HCT116 (cell line): ENCODE measurements around the gene NCBP1. TPM values are rescaled to one million over a fixed set of nuclear protein-coding genes. Genes with fewer than 3 reads are reported as not detected.

Source experiments
- ATAC-seq: fragments of 200-7000 bp; cut with Tn5 transposase; 2 replicates; pipeline ENCODE4 v1.9.1; 2020; ENCODE audit warnings: mild to moderate bottlenecking, moderate library complexity
- BruUV-seq: library from RNA; stranded (reverse); fragments of 400-500 nt; replicated peaks from 2 replicates; lab custom pipeline; 2021; lab: Mats Ljungman, UMichigan
- CTCF ChIA-PET: fragments of 300-600 bp; sonication (Branson Sonifier 250); formaldehyde crosslinking; loops from one replicate; lab custom pipeline; 2021; ENCODE audit warnings: antibody characterized with exemption; lab: Charles Lee
- POLR2A ChIA-PET: fragments of 300-600, 350-600 bp; sonication (Branson Sonifier 250); formaldehyde crosslinking; loops from one replicate; lab custom pipeline; 2021; ENCODE audit warnings: antibody characterized with exemption; lab: Charles Lee
- RAD21 ChIA-PET, 2 experiments: fragments of 300-600 bp; sonication (Branson Sonifier 250); formaldehyde crosslinking; loops; one replicate each; lab custom pipeline; 2023; ENCODE audit warnings: low total read pairs in 2 of 2; ENCODE audit not compliant: uncharacterized antibody in 2 of 2, unreplicated experiment in 2 of 2, low non-redundant PET in 1 of 2; lab: Charles Lee
- DNase-seq: peaks from one replicate; pipeline ENCODE4 v3.0.0-alpha.2; 2010; ENCODE audit warnings: low read depth, low spot score
- H2AFZ ChIP-seq: fragments of 200-600 bp; shearing (Covaris generic), sonication (generic); 2 replicates; pipeline ENCODE4 v1.6.1; 2017; ENCODE audit warnings: low read depth, mixed run types, mixed read lengths, antibody characterized with exemption, low read length; ENCODE audit not compliant: poor library complexity, severe bottlenecking
- H3K27ac ChIP-seq: 2 replicates; pipeline ENCODE4 v1.5.1; 2012; ENCODE audit warnings: low read depth, low read length
- H3K27me3 ChIP-seq: fragments of 200-600 bp; sonication (generic); 2 replicates; pipeline ENCODE4 v1.6.1; 2016; ENCODE audit warnings: mixed run types, low read length, mixed read lengths; ENCODE audit not compliant: insufficient read depth
- H3K36me3 ChIP-seq, 2 experiments: fragments of 200-500 bp in 1 of 2; fragments of 200-600 bp in 1 of 2; sonication (Bioruptor generic) in 1 of 2; sonication (generic) in 1 of 2; 2 replicates each; pipeline versions ENCODE4 v1.5.1 to v1.6.1; 2014 to 2016; ENCODE audit warnings: low read length in 2 of 2, inconsistent platforms in 1 of 2, mixed read lengths in 1 of 2, mixed run types in 1 of 2; ENCODE audit not compliant: insufficient read depth in 2 of 2, control insufficient read depth in 1 of 2
- H3K4me1 ChIP-seq, 2 experiments: fragments of 200-600 bp in 1 of 2; sonication (generic) in 1 of 2; 2 replicates each; pipeline versions ENCODE4 v1.5.1 to v1.6.1; 2012 to 2017; ENCODE audit warnings: low read length in 2 of 2, inconsistent platforms in 1 of 2, mild to moderate bottlenecking in 1 of 2, mixed read lengths in 1 of 2, mixed run types in 1 of 2, moderate library complexity in 1 of 2; ENCODE audit not compliant: insufficient read depth in 2 of 2, control insufficient read depth in 1 of 2
- H3K4me2 ChIP-seq: fragments of 200-600 bp; sonication (generic); 2 replicates; pipeline ENCODE4 v1.6.1; 2017; ENCODE audit warnings: mixed run types, low read length, mixed read lengths
- H3K4me3 ChIP-seq, 2 experiments: fragments of 200-600 bp in 1 of 2; sonication (generic) in 1 of 2; replicated peaks in 1 of 2; 2 replicates each; pipeline ENCODE4 v1.5.1; 2011 to 2016; ENCODE audit warnings: low read length in 2 of 2, control low read depth in 1 of 2, low read depth in 1 of 2, mild to moderate bottlenecking in 1 of 2, mixed read lengths in 1 of 2, mixed run types in 1 of 2
- H3K79me2 ChIP-seq: fragments of 200-600 bp; sonication (generic); 2 replicates; pipeline ENCODE4 v1.6.1; 2017; ENCODE audit warnings: mild to moderate bottlenecking, mixed run types, low read length, moderate library complexity, mixed read lengths; ENCODE audit not compliant: insufficient read depth
- H3K9ac ChIP-seq: fragments of 200-600 bp; sonication (generic); 2 replicates; pipeline ENCODE4 v1.6.1; 2016; ENCODE audit warnings: low read length, mixed read lengths
- H3K9me2 ChIP-seq: fragments of 200-600 bp; sonication (generic), shearing (Covaris generic); 2 replicates; pipeline ENCODE4 v1.6.1; 2017; ENCODE audit warnings: mixed run types, mild to moderate bottlenecking, moderate library complexity; ENCODE audit not compliant: insufficient read depth
- H3K9me3 ChIP-seq, 2 experiments: fragments of 200-500 bp in 1 of 2; fragments of 200-600 bp in 1 of 2; sonication (Bioruptor generic) in 1 of 2; sonication (generic) in 1 of 2; 2 replicates each; pipeline ENCODE4 v1.6.1; 2014 to 2017; ENCODE audit warnings: low read length in 2 of 2, mixed read lengths in 2 of 2, inconsistent platforms in 1 of 2, low read depth in 1 of 2, mild to moderate bottlenecking in 1 of 2, mixed run types in 1 of 2, moderate library complexity in 1 of 2; ENCODE audit not compliant: control insufficient read depth in 1 of 2, insufficient read depth in 1 of 2
- H4K20me1 ChIP-seq: fragments of 200-600 bp; sonication (generic), shearing (Covaris generic); 2 replicates; pipeline ENCODE4 v1.6.1; 2017; ENCODE audit warnings: mixed run types, mild to moderate bottlenecking, moderate library complexity; ENCODE audit not compliant: insufficient read depth
- CBX3 ChIP-seq: IDR thresholded peaks from 2 replicates; pipeline ENCODE4 v1.6.1; 2012; ENCODE audit warnings: low read depth
- CEBPB ChIP-seq: IDR thresholded peaks from 2 replicates; pipeline ENCODE4 v1.6.1; 2012; ENCODE audit warnings: low read depth
- EGR1 ChIP-seq: IDR thresholded peaks from 2 replicates; pipeline ENCODE4 v1.6.1; 2012; ENCODE audit warnings: low read depth
- ELF1 ChIP-seq: IDR thresholded peaks from 2 replicates; pipeline ENCODE4 v1.6.1; 2012; ENCODE audit warnings: low read depth, borderline replicate concordance
- EZH2 ChIP-seq: fragments of 200-600 bp; sonication (generic); IDR thresholded peaks from 2 replicates; pipeline ENCODE4 v1.6.1; 2017; ENCODE audit warnings: antibody characterized with exemption, mixed run types
- EZH2phosphoT487 ChIP-seq: fragments of 200-600 bp; IDR thresholded peaks from 2 replicates; pipeline ENCODE4 v1.6.1; 2018; ENCODE audit warnings: antibody characterized with exemption, borderline replicate concordance
- JUND ChIP-seq: IDR thresholded peaks from 2 replicates; pipeline ENCODE4 v1.6.1; 2012
- POLR2A ChIP-seq: IDR thresholded peaks from 2 replicates; pipeline ENCODE4 v1.7.0; 2011; ENCODE audit warnings: borderline replicate concordance; ENCODE audit not compliant: insufficient read depth, insufficient read length; ENCODE audit errors: extremely low read depth
- POLR2AphosphoS5 ChIP-seq: IDR thresholded peaks from 2 replicates; pipeline ENCODE4 v1.6.1; 2011; ENCODE audit warnings: mild to moderate bottlenecking, low read depth, low read length, moderate library complexity
- SIN3A ChIP-seq: IDR thresholded peaks from 2 replicates; pipeline ENCODE4 v1.6.1; 2012; ENCODE audit warnings: low read depth
- SP1 ChIP-seq: IDR thresholded peaks from 2 replicates; pipeline ENCODE4 v1.6.1; 2012; ENCODE audit warnings: low read depth
- SRF ChIP-seq: IDR thresholded peaks from 2 replicates; pipeline ENCODE4 v1.6.1; 2012; ENCODE audit warnings: low read depth
- TCF7L2 ChIP-seq: IDR thresholded peaks from 2 replicates; pipeline ENCODE4 v1.7.0; 2011; ENCODE audit warnings: borderline replicate concordance, inconsistent platforms; ENCODE audit not compliant: insufficient read depth, insufficient read length; ENCODE audit errors: extremely low read depth
- YY1 ChIP-seq: IDR thresholded peaks from 2 replicates; pipeline ENCODE4 v1.6.1; 2011; ENCODE audit warnings: low read length, low read depth, moderate library complexity, mild to moderate bottlenecking; ENCODE audit not compliant: insufficient replicate concordance; ENCODE audit errors: extremely low read depth
- ZFX ChIP-seq: fragments of 450-650 bp; IDR thresholded peaks from 2 replicates; pipeline ENCODE4 v1.6.1; 2017
- ZNF274 ChIP-seq: fragments of 200-500 bp; sonication (Bioruptor generic); IDR thresholded peaks from 2 replicates; pipeline ENCODE4 v1.6.1; 2014; ENCODE audit warnings: mild to moderate bottlenecking, low read depth, low read length, inconsistent platforms
- intact Hi-C: fragments of 100-400 bp; cut with micrococcal nuclease; formaldehyde crosslinking; loops from 2 replicates; pipeline ENCODE4 v1.10.0; 2022
- total RNA-seq: library from RNA; stranded (reverse); gene quantifications from one replicate; pipeline ENCODE4 v1.2.1, GENCODE V29; 2021; ENCODE audit not compliant: unreplicated experiment
- TF ChIP-seq, protein P1 (sequence below): IDR thresholded peaks from 2 replicates; pipeline ENCODE4 v1.6.1; 2012
- TF ChIP-seq, protein P2 (sequence below): IDR thresholded peaks from 2 replicates; pipeline ENCODE4 v1.6.1; 2012
- TF ChIP-seq, protein P3 (sequence below): IDR thresholded peaks from 2 replicates; pipeline ENCODE4 v1.6.1; 2011; ENCODE audit warnings: mild to moderate bottlenecking, low read length, moderate library complexity; ENCODE audit not compliant: insufficient replicate concordance; ENCODE audit errors: extremely low read depth
- TF ChIP-seq, protein P4 (sequence below): IDR thresholded peaks from 2 replicates; pipeline ENCODE4 v1.6.1; 2012; ENCODE audit warnings: low read depth

Gene NCBP1
- total RNA-seq, 1 experiment from 2014 or later = 32.9 TPM

DNA sequence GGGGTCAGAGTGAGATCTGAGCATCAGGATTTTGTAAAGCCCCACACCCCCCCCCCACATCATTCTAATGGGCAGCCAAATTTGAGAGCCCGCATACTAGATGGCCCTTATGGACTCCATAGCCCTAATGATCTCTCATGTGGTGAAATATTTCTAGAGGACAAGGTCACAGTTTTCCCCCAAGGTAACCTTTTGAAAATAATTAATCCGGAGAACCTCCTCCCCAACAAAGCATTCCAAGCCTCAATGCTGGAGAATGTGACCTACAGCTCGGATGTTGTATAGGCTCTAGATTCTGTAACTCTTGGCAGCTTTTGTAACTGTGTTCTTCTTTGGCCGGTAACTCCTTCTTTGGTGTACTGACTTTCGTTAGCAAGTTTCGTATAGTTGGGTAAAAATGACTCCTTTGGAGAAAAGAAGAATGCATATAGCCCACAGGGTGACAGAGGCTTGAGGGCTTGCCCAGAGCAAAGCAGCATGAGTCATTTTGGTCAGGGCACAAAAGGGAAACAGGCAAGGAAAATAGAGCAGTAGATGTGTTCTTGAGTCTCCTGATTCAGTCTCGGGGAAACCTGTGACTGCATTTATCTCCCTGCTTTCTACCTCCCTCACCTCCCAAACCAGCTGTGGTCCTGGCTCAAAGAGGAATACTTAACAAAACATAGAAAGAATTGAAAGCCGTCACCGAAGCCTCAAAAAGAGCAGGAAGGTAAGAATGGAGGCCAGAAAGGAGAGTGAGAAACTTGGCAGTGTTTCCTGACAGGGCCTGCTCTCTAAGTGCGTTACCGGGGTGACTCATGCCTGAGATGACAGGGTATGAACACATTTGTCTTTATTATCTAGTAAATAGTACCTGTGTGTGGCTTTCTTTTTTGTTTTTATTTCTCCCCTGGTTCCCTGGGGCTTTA is 70.1 kb downstream of the NCBP1 start:
- peak overlapping the region; percentile 69 for H3K4me2 ChIP-seq
- TF ChIP-seq EZH2phosphoT487 (no peak), TCF7L2 (no peak), SRF (no peak), SP1 (peak; percentile 68), SIN3A (peak; percentile 73; the same call in 1 of the 2 replicates), ZNF274 (no peak), EGR1 (no peak), POLR2A (no peak), ELF1 (no peak), ZFX (no peak), CEBPB (peak; percentile 64), EZH2 (no peak), JUND (peak; percentile 85), POLR2AphosphoS5 (peak; percentile 48), CBX3 (peak; percentile 65; the same call in 1 of the 2 replicates), YY1 (peak; percentile 43)
- TF ChIP-seq, protein P1, sequence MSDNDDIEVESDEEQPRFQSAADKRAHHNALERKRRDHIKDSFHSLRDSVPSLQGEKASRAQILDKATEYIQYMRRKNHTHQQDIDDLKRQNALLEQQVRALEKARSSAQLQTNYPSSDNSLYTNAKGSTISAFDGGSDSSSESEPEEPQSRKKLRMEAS = peak; percentile 83
- TF ChIP-seq, protein P2, sequence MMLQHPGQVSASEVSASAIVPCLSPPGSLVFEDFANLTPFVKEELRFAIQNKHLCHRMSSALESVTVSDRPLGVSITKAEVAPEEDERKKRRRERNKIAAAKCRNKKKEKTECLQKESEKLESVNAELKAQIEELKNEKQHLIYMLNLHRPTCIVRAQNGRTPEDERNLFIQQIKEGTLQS = no peak; the same call in 1 of the 2 replicates
- TF ChIP-seq, protein P3, sequence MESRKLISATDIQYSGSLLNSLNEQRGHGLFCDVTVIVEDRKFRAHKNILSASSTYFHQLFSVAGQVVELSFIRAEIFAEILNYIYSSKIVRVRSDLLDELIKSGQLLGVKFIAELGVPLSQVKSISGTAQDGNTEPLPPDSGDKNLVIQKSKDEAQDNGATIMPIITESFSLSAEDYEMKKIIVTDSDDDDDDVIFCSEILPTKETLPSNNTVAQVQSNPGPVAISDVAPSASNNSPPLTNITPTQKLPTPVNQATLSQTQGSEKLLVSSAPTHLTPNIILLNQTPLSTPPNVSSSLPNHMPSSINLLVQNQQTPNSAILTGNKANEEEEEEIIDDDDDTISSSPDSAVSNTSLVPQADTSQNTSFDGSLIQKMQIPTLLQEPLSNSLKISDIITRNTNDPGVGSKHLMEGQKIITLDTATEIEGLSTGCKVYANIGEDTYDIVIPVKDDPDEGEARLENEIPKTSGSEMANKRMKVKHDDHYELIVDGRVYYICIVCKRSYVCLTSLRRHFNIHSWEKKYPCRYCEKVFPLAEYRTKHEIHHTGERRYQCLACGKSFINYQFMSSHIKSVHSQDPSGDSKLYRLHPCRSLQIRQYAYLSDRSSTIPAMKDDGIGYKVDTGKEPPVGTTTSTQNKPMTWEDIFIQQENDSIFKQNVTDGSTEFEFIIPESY = no peak
- TF ChIP-seq, protein P4, sequence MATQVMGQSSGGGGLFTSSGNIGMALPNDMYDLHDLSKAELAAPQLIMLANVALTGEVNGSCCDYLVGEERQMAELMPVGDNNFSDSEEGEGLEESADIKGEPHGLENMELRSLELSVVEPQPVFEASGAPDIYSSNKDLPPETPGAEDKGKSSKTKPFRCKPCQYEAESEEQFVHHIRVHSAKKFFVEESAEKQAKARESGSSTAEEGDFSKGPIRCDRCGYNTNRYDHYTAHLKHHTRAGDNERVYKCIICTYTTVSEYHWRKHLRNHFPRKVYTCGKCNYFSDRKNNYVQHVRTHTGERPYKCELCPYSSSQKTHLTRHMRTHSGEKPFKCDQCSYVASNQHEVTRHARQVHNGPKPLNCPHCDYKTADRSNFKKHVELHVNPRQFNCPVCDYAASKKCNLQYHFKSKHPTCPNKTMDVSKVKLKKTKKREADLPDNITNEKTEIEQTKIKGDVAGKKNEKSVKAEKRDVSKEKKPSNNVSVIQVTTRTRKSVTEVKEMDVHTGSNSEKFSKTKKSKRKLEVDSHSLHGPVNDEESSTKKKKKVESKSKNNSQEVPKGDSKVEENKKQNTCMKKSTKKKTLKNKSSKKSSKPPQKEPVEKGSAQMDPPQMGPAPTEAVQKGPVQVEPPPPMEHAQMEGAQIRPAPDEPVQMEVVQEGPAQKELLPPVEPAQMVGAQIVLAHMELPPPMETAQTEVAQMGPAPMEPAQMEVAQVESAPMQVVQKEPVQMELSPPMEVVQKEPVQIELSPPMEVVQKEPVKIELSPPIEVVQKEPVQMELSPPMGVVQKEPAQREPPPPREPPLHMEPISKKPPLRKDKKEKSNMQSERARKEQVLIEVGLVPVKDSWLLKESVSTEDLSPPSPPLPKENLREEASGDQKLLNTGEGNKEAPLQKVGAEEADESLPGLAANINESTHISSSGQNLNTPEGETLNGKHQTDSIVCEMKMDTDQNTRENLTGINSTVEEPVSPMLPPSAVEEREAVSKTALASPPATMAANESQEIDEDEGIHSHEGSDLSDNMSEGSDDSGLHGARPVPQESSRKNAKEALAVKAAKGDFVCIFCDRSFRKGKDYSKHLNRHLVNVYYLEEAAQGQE = no peak

More for the DNA sequence above, 70.1 kb downstream of the NCBP1 start:
- ChIA-PET POLR2A (no interaction called here), CTCF (interaction anchor here (1.5 to 1.6 kb wide), 2 partner anchors 197 to 219 kb away, joined by 3 to 4 read pairs; no protein-coding TSS in a partner anchor), RAD21 (no interaction called here)
- no peaks in the 10 kb centered on the region for H3K36me3 ChIP-seq
- intact Hi-C loops = no loop called here
- no peaks in the 10 kb centered on the region for H3K9me3 ChIP-seq
- ATAC-seq (peak; percentile 87), DNase-seq (peak; percentile 87)
- H3K27me3 ChIP-seq = no peaks in the 10 kb centered on the region
- H3K79me2 ChIP-seq = no peaks in the 10 kb centered on the region
- no TSS peak for BruUV-seq
- H3K9me2 ChIP-seq = no peaks in the 10 kb centered on the region
- peak overlapping the region; percentile 44 for H3K27ac ChIP-seq
- no peaks in the 10 kb centered on the region for H4K20me1 ChIP-seq
- H2AFZ ChIP-seq = peak overlapping the region; percentile 71
- peak overlapping the region; percentile 4 to 34; a peak in 3 of 4 replicates for H3K4me3 ChIP-seq
- peaks cover 23 to 39% of the 10 kb centered on the region in 2 experiments for H3K4me1 ChIP-seq
- H3K9ac ChIP-seq = peak overlapping the region; percentile 41
